GM12801 (cell line): ENCODE measurements around the gene POFUT2.

Experiments used
- CTCF ChIP-seq: IDR thresholded peaks from one replicate; pipeline ENCODE4 v1.5.1; 2011; ENCODE audit warnings: control low read depth; ENCODE audit not compliant: insufficient read length; ENCODE audit errors: extremely low read depth

Gene POFUT2

GRCh38 chr21:45279446-45280177 is 8.1 kb downstream of the POFUT2 start:
- no peak for TF ChIP-seq CTCF

GRCh38 chr21:45278156-45278911 is 9.4 kb downstream of the POFUT2 start:
- no peak for TF ChIP-seq CTCF

GRCh38 chr21:45277101-45278045 is 10.3 kb downstream of the POFUT2 start:
- TF ChIP-seq CTCF, result no peak

- TF ChIP-seq CTCF, result no peak
Observed at GRCh38 chr21:45276596-45276995, 11.1 kb downstream of the POFUT2 start.

GRCh38 chr21:45270306-45270821 is 17.3 kb downstream of the POFUT2 start:
- no peak for TF ChIP-seq CTCF

- TF ChIP-seq CTCF, result no peak
Observed at GRCh38 chr21:45269861-45270260, 17.8 kb downstream of the POFUT2 start.

- TF ChIP-seq CTCF, result no peak
Observed at GRCh38 chr21:45267390-45267760, 20.3 kb downstream of the POFUT2 start.
